PC-9 (cell line): Measurements from ENCODE around the gene ZFHX3.

ENCODE experiments used
- CTCF ChIP-seq: fragments of 200-600 bp; sonication (generic); conservative IDR thresholded peaks from 2 replicates; pipeline ENCODE4 v1.6.1; 2017; ENCODE audit warnings: mixed run types, antibody characterized with exemption, mild to moderate bottlenecking, moderate library complexity
- EZH2 ChIP-seq: fragments of 200-600 bp; sonication (generic); IDR thresholded peaks from 2 replicates; pipeline ENCODE4 v1.8.0; 2017; ENCODE audit warnings: antibody characterized with exemption, low read depth

- TF ChIP-seq EZH2: no peak
- no peak for TF ChIP-seq CTCF
Observed at GRCh38 chr16:73066331-73066926, 18.5 kb upstream of the ZFHX3 start.
